MCF 10A (cell line): ENCODE data around the gene WDR82. TPM values are rescaled to one million over a fixed set of nuclear protein-coding genes. Genes with fewer than 3 reads are reported as not detected.

Experiments used
- BruUV-seq: library from RNA; stranded (reverse); fragments of 400-500 nt; replicated peaks from 2 replicates; lab custom pipeline; 2021; lab: Mats Ljungman, UMichigan
- CTCF ChIA-PET: fragments of 300-600 bp; sonication (Branson Sonifier 250); formaldehyde crosslinking; extraction: SDS; loops from one replicate; lab custom pipeline; 2021; ENCODE audit warnings: antibody characterized with exemption, inconsistent platforms; lab: Yijun Ruan, JAX
- POLR2A ChIA-PET: fragments of 300-600, 350-650 bp; sonication (Branson Sonifier 250); formaldehyde crosslinking; extraction: SDS; loops from one replicate; lab custom pipeline; 2020; ENCODE audit warnings: antibody characterized with exemption, inconsistent platforms; lab: Yijun Ruan, JAX
- DNase-seq: peaks from one replicate; pipeline ENCODE4 v3.0.0-alpha.2; 2018; ENCODE audit not compliant: unreplicated experiment
- H3K27ac Mint-ChIP-seq: one replicate; pipeline ENCODE4 v1.8.0; 2022; ENCODE audit warnings: mild to moderate bottlenecking, low read depth, mixed read lengths; ENCODE audit not compliant: unreplicated experiment
- H3K27me3 Mint-ChIP-seq: one replicate; pipeline ENCODE4 v1.8.0; 2022; ENCODE audit warnings: mixed read lengths; ENCODE audit not compliant: insufficient read depth, unreplicated experiment
- H3K36me3 Mint-ChIP-seq: one replicate; pipeline ENCODE4 v1.8.0; 2022; ENCODE audit warnings: mild to moderate bottlenecking, moderate library complexity, mixed read lengths; ENCODE audit not compliant: insufficient read depth, unreplicated experiment
- H3K4me1 Mint-ChIP-seq: one replicate; pipeline ENCODE4 v1.8.0; 2022; ENCODE audit warnings: mixed read lengths; ENCODE audit not compliant: insufficient read depth, unreplicated experiment
- H3K4me3 Mint-ChIP-seq: one replicate; pipeline ENCODE4 v1.8.0; 2022; ENCODE audit warnings: mild to moderate bottlenecking, moderate library complexity, mixed read lengths; ENCODE audit not compliant: unreplicated experiment
- H3K9me3 Mint-ChIP-seq: one replicate; pipeline ENCODE4 v1.8.0; 2022; ENCODE audit warnings: mixed read lengths; ENCODE audit not compliant: unreplicated experiment
- intact Hi-C: fragments of 100-400 bp; cut with micrococcal nuclease; formaldehyde crosslinking; loops from 2 replicates; pipeline ENCODE4 v1.14.1; 2022
- total RNA-seq: library from RNA; stranded (reverse); gene quantifications from 2 replicates; pipeline ENCODE4 v1.2.3, GENCODE V29; 2022
- TF ChIP-seq, protein P1 (sequence below): fragments of 200-600 bp; IDR thresholded peaks from one replicate; pipeline ENCODE4 v1.8.0; 2022; ENCODE audit warnings: antibody characterized with exemption, mild to moderate bottlenecking; ENCODE audit not compliant: unreplicated experiment

The WDR82 gene
- total RNA-seq, 1 experiment from 2014 or later: 62.5 TPM

- ChIA-PET CTCF (no interaction called here), POLR2A (no interaction called here)
- no TSS peak for BruUV-seq
- Mint-ChIP-seq H3K27me3 (no peaks in the 10 kb centered on the region), H3K9me3 (no peaks in the 10 kb centered on the region), H3K27ac (no peak overlapping the region), H3K36me3 (peaks cover 36% of the 10 kb centered on the region), H3K4me3 (no peak overlapping the region), H3K4me1 (peaks cover 16% of the 10 kb centered on the region)
- TF ChIP-seq, protein P1, sequence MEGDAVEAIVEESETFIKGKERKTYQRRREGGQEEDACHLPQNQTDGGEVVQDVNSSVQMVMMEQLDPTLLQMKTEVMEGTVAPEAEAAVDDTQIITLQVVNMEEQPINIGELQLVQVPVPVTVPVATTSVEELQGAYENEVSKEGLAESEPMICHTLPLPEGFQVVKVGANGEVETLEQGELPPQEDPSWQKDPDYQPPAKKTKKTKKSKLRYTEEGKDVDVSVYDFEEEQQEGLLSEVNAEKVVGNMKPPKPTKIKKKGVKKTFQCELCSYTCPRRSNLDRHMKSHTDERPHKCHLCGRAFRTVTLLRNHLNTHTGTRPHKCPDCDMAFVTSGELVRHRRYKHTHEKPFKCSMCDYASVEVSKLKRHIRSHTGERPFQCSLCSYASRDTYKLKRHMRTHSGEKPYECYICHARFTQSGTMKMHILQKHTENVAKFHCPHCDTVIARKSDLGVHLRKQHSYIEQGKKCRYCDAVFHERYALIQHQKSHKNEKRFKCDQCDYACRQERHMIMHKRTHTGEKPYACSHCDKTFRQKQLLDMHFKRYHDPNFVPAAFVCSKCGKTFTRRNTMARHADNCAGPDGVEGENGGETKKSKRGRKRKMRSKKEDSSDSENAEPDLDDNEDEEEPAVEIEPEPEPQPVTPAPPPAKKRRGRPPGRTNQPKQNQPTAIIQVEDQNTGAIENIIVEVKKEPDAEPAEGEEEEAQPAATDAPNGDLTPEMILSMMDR: no peak
- intact Hi-C loops: no loop called here
- no peak for DNase-seq
Measured at GRCh38 chr3:52228266-52228665, 50.2 kb downstream of the WDR82 start.

DNA sequence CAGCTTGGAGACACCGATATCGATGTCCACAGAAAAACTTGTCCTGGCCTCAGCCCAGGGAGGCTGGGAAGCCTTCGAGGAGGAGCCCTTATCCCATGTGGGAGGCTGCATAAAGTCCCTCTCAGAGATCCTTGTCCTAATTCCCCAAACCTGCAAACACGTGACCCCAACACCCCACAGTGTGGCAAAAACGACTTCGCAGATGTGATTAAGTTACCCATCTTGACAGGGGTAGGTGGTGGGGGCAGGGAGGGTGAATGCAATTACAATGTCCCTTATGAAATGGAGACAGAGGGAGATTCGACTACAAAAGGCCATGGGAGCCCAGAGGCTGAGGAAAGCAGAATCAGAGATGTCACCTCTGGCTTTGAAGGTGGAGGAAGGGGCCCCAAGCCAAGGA is 50.7 kb downstream of the WDR82 start:
- ChIA-PET POLR2A (no interaction called here), CTCF (interaction anchor here (0.7 to 13.0 kb wide), 3 partner anchors 8 to 112 kb away, joined by 3 to 175 read pairs (median 4); partner anchors contain the start of gene TWF2)
- H3K4me1 Mint-ChIP-seq: peaks cover 16% of the 10 kb centered on the region
- no TSS peak for BruUV-seq
- H3K9me3 Mint-ChIP-seq: no peaks in the 10 kb centered on the region
- H3K27ac Mint-ChIP-seq: no peak overlapping the region
- intact Hi-C loops: no loop called here
- H3K36me3 Mint-ChIP-seq: peaks cover 34% of the 10 kb centered on the region
- no peak for DNase-seq
- no peaks in the 10 kb centered on the region for H3K27me3 Mint-ChIP-seq
- H3K4me3 Mint-ChIP-seq: no peak overlapping the region
- TF ChIP-seq, protein P1: no peak

- intact Hi-C loops: no loop called here
- TF ChIP-seq, protein P1: no peak
- ChIA-PET CTCF (interaction anchor here (0.7 to 13.0 kb wide), 3 partner anchors 8 to 112 kb away, joined by 3 to 175 read pairs (median 4); partner anchors contain the start of gene TWF2), POLR2A (interaction anchor here (1.2 kb wide), 1 partner anchor 23 kb away, joined by 3 read pairs; no protein-coding TSS in a partner anchor)
- H3K4me1 Mint-ChIP-seq: peaks cover 16% of the 10 kb centered on the region
- H3K4me3 Mint-ChIP-seq: no peak overlapping the region
- H3K9me3 Mint-ChIP-seq: no peaks in the 10 kb centered on the region
- no peak for DNase-seq
- H3K27ac Mint-ChIP-seq: peak overlapping the region; percentile 7
- H3K36me3 Mint-ChIP-seq: peaks cover 33% of the 10 kb centered on the region
- no TSS peak for BruUV-seq
- no peaks in the 10 kb centered on the region for H3K27me3 Mint-ChIP-seq
Measured at GRCh38 chr3:52227117-52227516, 51.3 kb downstream of the WDR82 start.

DNA sequence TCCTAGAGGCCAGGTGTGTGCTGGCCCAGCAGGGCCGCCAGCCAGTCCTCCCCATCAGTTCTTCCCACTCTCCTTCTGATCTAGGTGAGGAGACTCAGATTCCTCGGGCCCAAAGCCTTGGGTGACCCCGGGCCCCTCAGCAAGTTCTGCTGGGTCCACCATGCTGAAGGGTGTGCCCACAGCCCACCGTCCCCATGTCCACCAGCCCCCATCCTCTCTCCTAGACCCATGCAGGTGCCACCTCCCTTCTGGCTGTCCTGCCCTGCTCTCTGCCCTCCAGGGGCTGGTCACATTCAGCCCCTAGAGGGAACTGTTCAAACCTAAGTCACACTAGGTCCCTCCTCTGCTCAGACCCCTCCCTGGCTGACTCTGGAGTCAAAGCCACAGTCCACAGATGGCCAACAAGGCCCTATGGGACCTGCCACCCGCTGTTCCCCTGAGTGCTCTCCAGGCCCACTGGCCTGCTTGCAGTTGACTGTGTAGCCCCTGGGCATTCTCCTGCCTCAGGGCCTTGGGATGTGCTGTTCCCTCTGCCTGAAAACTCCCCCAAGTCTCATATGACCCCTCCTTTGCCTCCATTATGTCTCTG is 52.1 kb downstream of the WDR82 start:
- DNase-seq: no peak
- no peaks in the 10 kb centered on the region for H3K9me3 Mint-ChIP-seq
- H3K27me3 Mint-ChIP-seq: no peaks in the 10 kb centered on the region
- CTCF ChIA-PET: interaction anchor here (9.6 to 13.0 kb wide), 2 partner anchors 9 to 113 kb away, joined by 82 to 175 read pairs; partner anchors contain the start of gene TWF2
- H3K27ac Mint-ChIP-seq: peak overlapping the region; percentile 7
- no peak overlapping the region for H3K4me3 Mint-ChIP-seq
- TF ChIP-seq, protein P1: no peak
- POLR2A ChIA-PET: interaction anchor here (0.7 to 1.2 kb wide), 3 partner anchors 11 to 24 kb away, joined by 3 to 6 read pairs (median 3); no protein-coding TSS in a partner anchor
- peaks cover 25% of the 10 kb centered on the region for H3K36me3 Mint-ChIP-seq
- BruUV-seq: no TSS peak
- H3K4me1 Mint-ChIP-seq: peaks cover 16% of the 10 kb centered on the region
- intact Hi-C loops: no loop called here
